OCI-LY7 (cell line): Measurements from ENCODE around the gene RIT2. TPM values are rescaled to one million over a fixed set of nuclear protein-coding genes. Genes with fewer than 3 reads are reported as not detected.

Experiments
- BruUV-seq: library from RNA; stranded (reverse); fragments of 400-500 nt; replicated peaks from 2 replicates; lab custom pipeline; 2021; lab: Mats Ljungman, UMichigan
- CTCF ChIA-PET: fragments of 300-600 bp; sonication (Branson Sonifier 250); formaldehyde crosslinking; loops from one replicate; lab custom pipeline; 2022; ENCODE audit warnings: antibody characterized with exemption; ENCODE audit not compliant: unreplicated experiment; lab: Charles Lee
- POLR2A ChIA-PET: fragments of 300-600 bp; sonication (Branson Sonifier 250); formaldehyde crosslinking; loops from one replicate; lab custom pipeline; 2022; ENCODE audit warnings: antibody characterized with exemption; lab: Charles Lee
- DNase-seq: peaks from one replicate; pipeline ENCODE4 v3.0.0-alpha.2; 2015; ENCODE audit warnings: low spot score
- H2AFZ ChIP-seq: fragments of 200-600 bp; sonication (generic), shearing (Covaris generic); 2 replicates; pipeline ENCODE4 v1.6.1; 2014; ENCODE audit warnings: mild to moderate bottlenecking, antibody characterized with exemption, low read length, moderate library complexity
- H3K27ac ChIP-seq: fragments of 200-600 bp; sonication (generic); 2 replicates; pipeline ENCODE4 v1.5.1; 2014; ENCODE audit warnings: mixed run types, low read depth, mild to moderate bottlenecking, moderate library complexity, low read length, inconsistent platforms; ENCODE audit not compliant: poor library complexity, severe bottlenecking
- H3K36me3 ChIP-seq: fragments of 200-600 bp; sonication (generic); 2 replicates; pipeline ENCODE4 v1.6.1; 2014; ENCODE audit warnings: mild to moderate bottlenecking, antibody characterized with exemption, low read length, moderate library complexity, mixed read lengths; ENCODE audit not compliant: insufficient read depth
- H3K4me1 ChIP-seq: fragments of 200-600 bp; sonication (generic); 2 replicates; pipeline ENCODE4 v1.5.1; 2014; ENCODE audit warnings: mild to moderate bottlenecking, low read length; ENCODE audit not compliant: insufficient read depth, poor library complexity, severe bottlenecking
- H3K4me2 ChIP-seq: fragments of 200-600 bp; sonication (generic); 2 replicates; pipeline ENCODE4 v1.6.1; 2014; ENCODE audit warnings: mild to moderate bottlenecking, low read length
- H3K4me3 ChIP-seq: fragments of 200-600 bp; sonication (generic); 2 replicates; pipeline ENCODE4 v1.5.1; 2014; ENCODE audit warnings: mild to moderate bottlenecking, low read depth, low read length; ENCODE audit not compliant: poor library complexity, severe bottlenecking
- H3K79me2 ChIP-seq: fragments of 200-600 bp; sonication (generic); 2 replicates; pipeline ENCODE4 v1.6.1; 2016; ENCODE audit warnings: low read depth, mild to moderate bottlenecking, low read length, moderate library complexity, mixed read lengths; ENCODE audit not compliant: insufficient read depth
- H3K9me2 ChIP-seq: fragments of 200-600 bp; sonication (generic); 2 replicates; pipeline ENCODE4 v1.6.1; 2016; ENCODE audit warnings: mild to moderate bottlenecking, low read length, mixed read lengths; ENCODE audit not compliant: insufficient read depth
- H3K9me3 ChIP-seq: fragments of 200-600 bp; sonication (generic); 2 replicates; pipeline ENCODE4 v1.6.1; 2014; ENCODE audit warnings: mild to moderate bottlenecking, mixed run types, low read length, mixed read lengths
- H4K20me1 ChIP-seq: fragments of 200-600 bp; sonication (generic); 2 replicates; pipeline ENCODE4 v1.6.1; 2014; ENCODE audit warnings: mild to moderate bottlenecking, antibody characterized with exemption, low read length, moderate library complexity, mixed read lengths; ENCODE audit not compliant: insufficient read depth
- EZH2phosphoT487 ChIP-seq: fragments of 200-600 bp; sonication (generic); IDR thresholded peaks from 2 replicates; pipeline ENCODE4 v1.6.1; 2018; ENCODE audit warnings: low read depth, borderline replicate concordance, mild to moderate bottlenecking, mixed run types, antibody characterized with exemption, low read length, moderate library complexity, mixed read lengths
- intact Hi-C: fragments of 100-400 bp; cut with micrococcal nuclease; formaldehyde crosslinking; loops from one replicate; pipeline ENCODE4 v1.10.0; 2022; ENCODE audit not compliant: unreplicated experiment
- total RNA-seq, 2 experiments: library from RNA; depleted of rRNA in 1 of 2; stranded (reverse); fragments of >200 nt in 1 of 2; shearing (Covaris generic) in 1 of 2; gene quantifications; 2 replicates each; pipeline ENCODE4 v1.2.3, GENCODE V29; 2014 to 2022
- TF ChIP-seq, protein P1 (sequence below): fragments of 200-600 bp; sonication (generic); conservative IDR thresholded peaks from 2 replicates; pipeline ENCODE4 v1.5.1; 2014; ENCODE audit warnings: mild to moderate bottlenecking, antibody characterized with exemption, low read length, moderate library complexity, mixed read lengths

The RIT2 gene
- total RNA-seq, 2 experiments from 2014 or later, result not detected

DNA sequence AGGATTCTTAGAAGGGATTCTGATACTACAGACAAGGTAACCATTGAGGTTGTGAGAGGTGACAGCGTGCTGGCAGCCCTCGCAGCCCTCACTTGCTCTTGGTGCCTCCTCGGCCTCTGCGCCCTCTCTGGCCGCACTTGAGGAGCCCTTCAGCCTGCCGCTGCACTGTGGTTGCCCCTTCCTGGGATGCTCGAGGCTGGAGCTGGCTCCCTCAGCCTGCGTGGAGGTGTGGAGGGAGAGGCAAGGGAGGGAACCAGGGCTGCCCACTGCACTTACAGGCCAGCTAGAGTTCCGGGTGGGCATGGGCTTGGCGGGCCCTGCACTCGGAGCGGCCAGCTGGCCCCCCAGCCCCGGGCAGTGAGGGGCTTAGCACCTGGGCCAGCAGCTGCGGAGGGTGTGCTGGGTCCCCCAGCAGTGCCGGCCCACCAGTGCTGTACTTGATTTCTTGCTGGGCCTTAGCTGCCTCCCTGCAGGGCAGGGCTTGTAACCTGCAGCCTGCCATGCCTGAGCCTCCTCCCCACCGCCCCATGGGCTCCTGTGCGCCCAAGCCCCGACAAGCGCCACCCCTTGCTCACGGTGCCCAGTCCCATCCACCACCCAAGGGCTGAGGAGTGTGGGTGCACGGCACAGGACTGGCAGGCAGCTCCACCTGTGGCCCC lies 23.9 kb upstream of the RIT2 start:
- no TSS peak for BruUV-seq
- intact Hi-C loops, result no loop called here
- H3K4me3 ChIP-seq, result no peak overlapping the region
- ChIA-PET POLR2A (no interaction called here), CTCF (no interaction called here)
- no peak overlapping the region for H2AFZ ChIP-seq
- no peaks in the 10 kb centered on the region for H3K79me2 ChIP-seq
- no peak for DNase-seq
- no peak overlapping the region for H3K4me2 ChIP-seq
- H3K27ac ChIP-seq, result no peak overlapping the region
- H3K4me1 ChIP-seq, result no peaks in the 10 kb centered on the region
- no peaks in the 10 kb centered on the region for H3K36me3 ChIP-seq
- TF ChIP-seq, protein P1, sequence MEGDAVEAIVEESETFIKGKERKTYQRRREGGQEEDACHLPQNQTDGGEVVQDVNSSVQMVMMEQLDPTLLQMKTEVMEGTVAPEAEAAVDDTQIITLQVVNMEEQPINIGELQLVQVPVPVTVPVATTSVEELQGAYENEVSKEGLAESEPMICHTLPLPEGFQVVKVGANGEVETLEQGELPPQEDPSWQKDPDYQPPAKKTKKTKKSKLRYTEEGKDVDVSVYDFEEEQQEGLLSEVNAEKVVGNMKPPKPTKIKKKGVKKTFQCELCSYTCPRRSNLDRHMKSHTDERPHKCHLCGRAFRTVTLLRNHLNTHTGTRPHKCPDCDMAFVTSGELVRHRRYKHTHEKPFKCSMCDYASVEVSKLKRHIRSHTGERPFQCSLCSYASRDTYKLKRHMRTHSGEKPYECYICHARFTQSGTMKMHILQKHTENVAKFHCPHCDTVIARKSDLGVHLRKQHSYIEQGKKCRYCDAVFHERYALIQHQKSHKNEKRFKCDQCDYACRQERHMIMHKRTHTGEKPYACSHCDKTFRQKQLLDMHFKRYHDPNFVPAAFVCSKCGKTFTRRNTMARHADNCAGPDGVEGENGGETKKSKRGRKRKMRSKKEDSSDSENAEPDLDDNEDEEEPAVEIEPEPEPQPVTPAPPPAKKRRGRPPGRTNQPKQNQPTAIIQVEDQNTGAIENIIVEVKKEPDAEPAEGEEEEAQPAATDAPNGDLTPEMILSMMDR, result no peak
- no peak for TF ChIP-seq EZH2phosphoT487
- no peaks in the 10 kb centered on the region for H3K9me2 ChIP-seq
- no peaks in the 10 kb centered on the region for H3K9me3 ChIP-seq
- H4K20me1 ChIP-seq, result no peaks in the 10 kb centered on the region

DNA sequence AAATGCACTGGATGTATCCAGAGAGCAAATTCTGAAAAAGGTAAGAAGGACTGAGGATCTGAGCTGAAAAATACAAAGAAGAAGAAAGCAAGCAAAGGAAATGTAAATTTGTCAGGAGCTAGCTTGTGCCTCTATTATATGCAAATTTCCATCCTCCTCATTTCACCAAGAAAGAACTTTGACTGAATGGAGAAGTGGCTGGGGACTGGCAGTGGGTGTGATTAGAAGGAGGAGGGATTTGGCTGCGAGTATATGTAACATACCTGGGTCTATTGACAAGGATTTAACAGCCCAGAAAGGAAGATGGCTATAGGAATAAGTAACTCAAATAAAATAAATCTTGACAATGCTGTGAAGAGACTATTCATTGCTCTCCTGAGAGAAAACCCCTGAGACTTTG lies 19.4 kb upstream of the RIT2 start:
- POLR2A ChIA-PET, result no interaction called here
- CTCF ChIA-PET, result no interaction called here

DNA sequence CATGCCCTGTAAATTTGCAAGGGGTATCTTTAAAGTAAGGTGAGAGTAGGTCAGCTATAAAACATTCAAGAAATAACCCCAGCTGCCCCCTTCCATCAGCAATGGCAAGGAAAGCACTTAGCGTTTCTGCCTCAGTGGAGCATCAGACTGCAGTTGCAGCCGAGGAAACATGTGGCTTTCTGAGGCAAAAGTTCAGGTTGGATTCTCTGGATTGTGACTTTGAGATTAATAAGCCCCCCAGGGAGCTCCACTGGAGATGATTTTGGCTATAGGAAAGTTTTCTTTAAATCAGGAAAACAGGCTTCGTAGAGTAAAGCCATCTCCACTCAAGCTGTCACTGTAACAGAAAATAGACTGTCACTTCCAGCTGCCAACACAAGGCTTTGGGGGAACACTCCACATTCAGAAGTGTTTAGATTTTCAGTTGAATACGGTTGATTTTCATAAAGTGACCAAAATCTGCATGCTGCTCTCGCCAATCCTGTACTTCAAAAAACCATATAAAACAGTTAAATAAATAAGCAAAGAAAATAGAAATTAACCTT lies 15.3 kb upstream of the RIT2 start:
- Histone ChIP-seq H3K27ac (no peak overlapping the region), H3K4me1 (no peaks in the 10 kb centered on the region), H3K9me2 (no peaks in the 10 kb centered on the region), H2AFZ (no peak overlapping the region), H3K79me2 (no peaks in the 10 kb centered on the region), H3K4me3 (no peak overlapping the region), H3K36me3 (no peaks in the 10 kb centered on the region), H3K4me2 (no peak overlapping the region), H3K9me3 (no peaks in the 10 kb centered on the region), H4K20me1 (no peaks in the 10 kb centered on the region)
- ChIA-PET POLR2A (no interaction called here), CTCF (no interaction called here)
- no TSS peak for BruUV-seq
- no peak for DNase-seq
- intact Hi-C loops, result no loop called here
- no peak for TF ChIP-seq EZH2phosphoT487
- TF ChIP-seq, protein P1, result no peak

More for the DNA sequence above, 19.4 kb upstream of the RIT2 start:
- H3K36me3 ChIP-seq, result no peaks in the 10 kb centered on the region
- BruUV-seq, result no TSS peak
- DNase-seq, result no peak
- no peak overlapping the region for H3K4me2 ChIP-seq
- no peak overlapping the region for H3K4me3 ChIP-seq
- no peaks in the 10 kb centered on the region for H3K9me3 ChIP-seq
- no peaks in the 10 kb centered on the region for H3K9me2 ChIP-seq
- no peaks in the 10 kb centered on the region for H3K4me1 ChIP-seq
- no peaks in the 10 kb centered on the region for H3K79me2 ChIP-seq
- intact Hi-C loops, result no loop called here
- H2AFZ ChIP-seq, result no peak overlapping the region
- TF ChIP-seq EZH2phosphoT487, result no peak
- TF ChIP-seq, protein P1, result no peak
- no peak overlapping the region for H3K27ac ChIP-seq
- H4K20me1 ChIP-seq, result no peaks in the 10 kb centered on the region
